ENCODE data around the gene CCDC77. TPM values are rescaled to one million over a fixed set of nuclear protein-coding genes. Genes with fewer than 3 reads are reported as not detected.

CCDC77 gene
- total RNA-seq, 1 experiment from 2014 or later, result 21.9 TPM

DNA sequence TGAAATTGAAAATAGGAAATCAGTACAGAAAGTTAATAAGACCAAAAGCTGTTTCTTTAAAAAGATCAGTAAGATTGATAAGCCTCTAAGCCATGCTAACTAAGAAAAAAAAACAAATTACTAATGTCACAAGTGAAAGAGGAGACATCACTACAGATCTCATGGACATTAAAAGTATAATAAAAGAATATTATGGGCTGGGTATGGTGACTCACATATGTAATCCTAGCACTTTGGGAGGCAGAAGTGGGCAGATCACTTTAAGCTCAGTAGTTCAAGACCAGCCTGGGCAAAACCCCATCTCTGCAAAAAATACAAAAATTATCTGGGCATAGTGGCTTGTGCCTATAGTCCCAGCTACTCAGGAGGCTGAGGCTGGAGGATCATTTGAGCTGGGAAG is 88.8 kb downstream of the CCDC77 start:
- no peak overlapping the region for H3K27ac Mint-ChIP-seq
- H3K36me3 Mint-ChIP-seq (ENCODE audit: insufficient read depth in 1 of 3, low read depth in 3 of 3), result peaks cover 5 to 21% (median 12%) of the 10 kb centered on the region in 3 experiments
- no peaks in the 10 kb centered on the region; the same call in 1 of the 2 replicates for H3K27me3 Mint-ChIP-seq (ENCODE audit: low read depth)

More for the DNA sequence above, 88.8 kb downstream of the CCDC77 start:
- Histone ChIP-seq H4K8ac (replicated peaks; ENCODE audit: insufficient read length, low read depth, low read length) (no peak overlapping the region), H4K20me1 (ENCODE audit: control insufficient read depth, insufficient read depth, insufficient read length) (no peaks in the 10 kb centered on the region), H2BK20ac (ENCODE audit: low read depth, low read length, poor library complexity, severe bottlenecking) (no peak overlapping the region), H3K23me2 (ENCODE audit: insufficient read length, low read depth, low read length, poor library complexity, severe bottlenecking) (no peaks in the 10 kb centered on the region), H4K5ac (ENCODE audit: insufficient read length, low read depth, low read length) (no peak overlapping the region), H2BK5ac (ENCODE audit: insufficient read length, low read length) (no peak overlapping the region), H3K4ac (ENCODE audit: low read depth, low read length) (no peak overlapping the region), H3K79me2 (ENCODE audit: insufficient read depth, low read length) (no peaks in the 10 kb centered on the region), H3K23ac (ENCODE audit: insufficient read length, low read depth, low read length) (no peak overlapping the region), H4K91ac (ENCODE audit: insufficient read length, low read depth, low read length) (no peak overlapping the region), H3K4me1 (ENCODE audit: insufficient read depth, low read length) (no peaks in the 10 kb centered on the region), H3K14ac (ENCODE audit: insufficient read depth, low read length) (no peak overlapping the region), H2AFZ (ENCODE audit: low read length) (no peak overlapping the region), H3K9me3 (ENCODE audit: control insufficient read depth, low read depth, low read length) (no peaks in the 10 kb centered on the region), H2BK12ac (ENCODE audit: insufficient read length, low read depth, low read length) (no peak overlapping the region), H3T11ph (ENCODE audit: low read length) (no peak overlapping the region), H3K4me2 (ENCODE audit: insufficient read depth, insufficient read length, low read length) (no peak overlapping the region), H3K56ac (ENCODE audit: insufficient read length, low read depth, low read length) (no peak overlapping the region), H3K27ac (ENCODE audit: insufficient read length, low read depth, low read length) (no peak overlapping the region), H2BK120ac (ENCODE audit: low read depth, low read length, poor library complexity, severe bottlenecking) (no peak overlapping the region), H3K79me1 (ENCODE audit: insufficient read depth, low read depth, low read length, poor library complexity, severe bottlenecking) (no peaks in the 10 kb centered on the region), H3K9ac (ENCODE audit: extremely low read depth, insufficient read length, low read length) (no peak overlapping the region), H3K18ac (ENCODE audit: insufficient read length, low read depth, low read length) (no peak overlapping the region), H2AK5ac (ENCODE audit: insufficient read length, low read length) (no peak overlapping the region), H2BK15ac (ENCODE audit: low read depth, low read length) (no peak overlapping the region), H3K27me3 (ENCODE audit: insufficient read depth, low read length) (no peaks in the 10 kb centered on the region)
- H3K9me3 Mint-ChIP-seq, result peaks cover 34 to 61% of the 10 kb centered on the region in 2 experiments
- peaks cover 4% of the 10 kb centered on the region in 2 experiments; a peak in 3 of 4 replicates for H3K4me1 Mint-ChIP-seq
- no peak for DNase-seq
- no peak for TF ChIP-seq CTCF (conservative IDR thresholded peaks at IDR 0.05)
- no peak overlapping the region for H3K4me3 Mint-ChIP-seq

Other genes with a start within 250 kb of the CCDC77 start
- gene SLC6A12, start 187.5 kb upstream of the CCDC77 start, total RNA-seq (2021), result 0.17 and 0.20 TPM in 2 replicates
- gene SLC6A13, start 138.8 kb upstream of the CCDC77 start, total RNA-seq (2021), result not detected in 2 replicates
- gene KDM5A, start 12.3 kb upstream of the CCDC77 start, total RNA-seq (2021), result 56.9 and 60.7 TPM in 2 replicates
- gene B4GALNT3, start 58.3 kb downstream of the CCDC77 start, total RNA-seq (2021), result 22.1 and 23.3 TPM in 2 replicates

All from H9 (cell line).